HG03571 (cell line): Measurements from ENCODE around the gene RAD51B.

Experiments
- ATAC-seq: cut with Tn5 transposase; IDR thresholded peaks from one replicate; pipeline ENCODE4 v1.9.1; 2021; ENCODE audit not compliant: unreplicated experiment

The RAD51B gene

GRCh38 chr14:68447581-68448251, 628.1 kb downstream of the RAD51B start:
- ATAC-seq, result no peak

GRCh38 chr14:68448252-68448902, 628.8 kb downstream of the RAD51B start:
- ATAC-seq, result no peak

GRCh38 chr14:68449561-68450181, 630.1 kb downstream of the RAD51B start:
- ATAC-seq, result no peak

GRCh38 chr14:68450391-68451120, 631.0 kb downstream of the RAD51B start:
- no peak for ATAC-seq

- no peak for ATAC-seq
These were observed 632.3 kb downstream of the RAD51B start for GRCh38 chr14:68451696-68452373.

GRCh38 chr14:68458253-68458652, 638.7 kb downstream of the RAD51B start:
- ATAC-seq, result no peak

- ATAC-seq, result no peak
These were observed 639.4 kb downstream of the RAD51B start for GRCh38 chr14:68458840-68459469.

- ATAC-seq, result no peak
These were observed 640.0 kb downstream of the RAD51B start for GRCh38 chr14:68459480-68460136.

- no peak for ATAC-seq
These were observed 641.0 kb downstream of the RAD51B start for GRCh38 chr14:68460541-68460940.

- no peak for ATAC-seq
These were observed 641.5 kb downstream of the RAD51B start for GRCh38 chr14:68461086-68461485.

- ATAC-seq, result no peak
These were observed 643.1 kb downstream of the RAD51B start for GRCh38 chr14:68462683-68463082.

GRCh38 chr14:68463299-68463698, 643.7 kb downstream of the RAD51B start:
- no peak for ATAC-seq

- no peak for ATAC-seq
These were observed 644.3 kb downstream of the RAD51B start for GRCh38 chr14:68463705-68464374.

GRCh38 chr14:68464711-68465110, 645.1 kb downstream of the RAD51B start:
- no peak for ATAC-seq

GRCh38 chr14:68466491-68466977, 647.0 kb downstream of the RAD51B start:
- no peak for ATAC-seq

GRCh38 chr14:68467425-68467824, 647.8 kb downstream of the RAD51B start:
- no peak for ATAC-seq

- ATAC-seq, result no peak
These were observed 649.0 kb downstream of the RAD51B start for GRCh38 chr14:68468437-68469207.

- ATAC-seq, result no peak
These were observed 649.7 kb downstream of the RAD51B start for GRCh38 chr14:68469208-68469713.
